WTC11 (cell line): ENCODE results near the gene PRR5. TPM values are rescaled to one million over a fixed set of nuclear protein-coding genes. Genes with fewer than 3 reads are reported as not detected.

ENCODE experiments used
- ATAC-seq: fragments of 200-7000 bp; cut with Tn5 transposase; 2 replicates; pipeline ENCODE4 v1.10.0; 2021; ENCODE audit warnings: mild to moderate bottlenecking, moderate library complexity
- CTCF ChIA-PET: fragments of 300-600 bp; sonication (Branson Sonifier 250); formaldehyde crosslinking; loops from one replicate; lab custom pipeline; 2021; ENCODE audit warnings: antibody characterized with exemption; lab: Charles Lee
- POLR2A ChIA-PET: fragments of 350-600 bp; sonication (Branson Sonifier 250); formaldehyde crosslinking; loops from one replicate; lab custom pipeline; 2021; ENCODE audit warnings: antibody characterized with exemption; lab: Charles Lee
- DNase-seq: peaks from one replicate; pipeline ENCODE4 v3.0.0; 2021; ENCODE audit warnings: low spot score
- H3K27ac Mint-ChIP-seq: 2 replicates; pipeline ENCODE4 v1.8.0; 2021; ENCODE audit warnings: mixed read lengths
- H3K27me3 Mint-ChIP-seq: 2 replicates; pipeline ENCODE4 v1.8.0; 2021; ENCODE audit warnings: low read depth, mild to moderate bottlenecking, moderate library complexity, mixed read lengths
- H3K36me3 Mint-ChIP-seq: 2 replicates; pipeline ENCODE4 v1.8.0; 2021; ENCODE audit warnings: mixed read lengths
- H3K4me1 Mint-ChIP-seq: 2 replicates; pipeline ENCODE4 v1.8.0; 2022; ENCODE audit warnings: mixed read lengths
- H3K4me3 Mint-ChIP-seq: 2 replicates; pipeline ENCODE4 v1.8.0; 2021; ENCODE audit warnings: mild to moderate bottlenecking, moderate library complexity, mixed read lengths
- H3K9me3 Mint-ChIP-seq: 2 replicates; pipeline ENCODE4 v1.8.0; 2021; ENCODE audit warnings: mixed read lengths
- AR ChIP-seq: fragments of 250-450 bp; sonication (Bioruptor Pico); IDR thresholded peaks from 2 replicates; pipeline ENCODE4 v1.9.0; 2021; ENCODE audit warnings: mild to moderate bottlenecking
- CREM ChIP-seq: sonication (generic); formaldehyde crosslinking; IDR thresholded peaks from 2 replicates; pipeline ENCODE4 v1.8.1; 2022; ENCODE audit warnings: mild to moderate bottlenecking, missing genetic modification reagents, moderate library complexity
- E2F1 ChIP-seq: sonication (generic); formaldehyde crosslinking; IDR thresholded peaks from 2 replicates; pipeline ENCODE4 v1.8.0; 2022; ENCODE audit warnings: mild to moderate bottlenecking, missing genetic modification reagents
- ERG ChIP-seq: fragments of 250-450 bp; sonication (Bioruptor Pico); IDR thresholded peaks from 2 replicates; pipeline ENCODE4 v1.8.0; 2021; ENCODE audit warnings: mild to moderate bottlenecking
- FOXJ3 ChIP-seq: sonication (generic); formaldehyde crosslinking; IDR thresholded peaks from 2 replicates; pipeline ENCODE4 v1.9.0; 2021; ENCODE audit warnings: missing genetic modification reagents, mild to moderate bottlenecking, borderline replicate concordance
- GTF2I ChIP-seq: fragments of 250-450 bp; sonication (Bioruptor Pico); conservative IDR thresholded peaks from 2 replicates; pipeline ENCODE4 v1.4.0; 2021; ENCODE audit warnings: mild to moderate bottlenecking
- IRF2 ChIP-seq: sonication (generic); formaldehyde crosslinking; IDR thresholded peaks from 2 replicates; pipeline ENCODE4 v1.8.0; 2022; ENCODE audit warnings: low read depth, missing genetic modification reagents, borderline replicate concordance
- MAX ChIP-seq: sonication (generic); formaldehyde crosslinking; IDR thresholded peaks from 2 replicates; pipeline ENCODE4 v1.8.0; 2022; ENCODE audit warnings: mild to moderate bottlenecking, missing genetic modification reagents
- MXD4 ChIP-seq: fragments of 250-450 bp; sonication (Bioruptor Pico); IDR thresholded peaks from 2 replicates; pipeline ENCODE4 v1.8.0; 2021; ENCODE audit warnings: mild to moderate bottlenecking, moderate library complexity, borderline replicate concordance
- NR2C2 ChIP-seq: sonication (generic); formaldehyde crosslinking; IDR thresholded peaks from 2 replicates; pipeline ENCODE4 v1.8.0; 2022; ENCODE audit warnings: mild to moderate bottlenecking, missing genetic modification reagents
- PRRX2 ChIP-seq: fragments of 250-450 bp; sonication (Bioruptor Pico); IDR thresholded peaks from 2 replicates; pipeline ENCODE4 v1.8.0; 2021; ENCODE audit warnings: mild to moderate bottlenecking
- SMAD4 ChIP-seq: sonication (generic); formaldehyde crosslinking; IDR thresholded peaks from 2 replicates; pipeline ENCODE4 v1.8.0; 2022; ENCODE audit warnings: mild to moderate bottlenecking, missing genetic modification reagents
- SP1 ChIP-seq: sonication (generic); formaldehyde crosslinking; conservative IDR thresholded peaks from 2 replicates; pipeline ENCODE4 v1.8.1; 2022; ENCODE audit warnings: missing genetic modification reagents
- USF2 ChIP-seq: sonication (generic); formaldehyde crosslinking; IDR thresholded peaks from 2 replicates; pipeline ENCODE4 v1.8.1; 2023; ENCODE audit warnings: mild to moderate bottlenecking, missing genetic modification reagents, moderate library complexity
- ZNF219 ChIP-seq: sonication (generic); formaldehyde crosslinking; IDR thresholded peaks from 2 replicates; pipeline ENCODE4 v1.8.0; 2023; ENCODE audit warnings: missing genetic modification reagents, mild to moderate bottlenecking, borderline replicate concordance
- ZNF263 ChIP-seq: sonication (generic); formaldehyde crosslinking; IDR thresholded peaks from 2 replicates; pipeline ENCODE4 v1.8.1; 2022; ENCODE audit warnings: low read depth, mild to moderate bottlenecking, moderate library complexity, missing genetic modification reagents
- ZNF396 ChIP-seq: fragments of 250-450 bp; sonication (Bioruptor Pico); IDR thresholded peaks from 2 replicates; pipeline ENCODE4 v1.8.0; 2021; ENCODE audit warnings: mild to moderate bottlenecking, moderate library complexity, borderline replicate concordance
- ZNF532 ChIP-seq: fragments of 250-450 bp; sonication (Bioruptor Pico); IDR thresholded peaks from 2 replicates; pipeline ENCODE4 v1.9.0; 2021; ENCODE audit warnings: mild to moderate bottlenecking, borderline replicate concordance
- total RNA-seq: library from RNA; stranded (reverse); gene quantifications from 3 replicates; pipeline ENCODE4 v1.2.3, GENCODE V29; 2021
- TF ChIP-seq, protein P1 (sequence below): sonication (generic); formaldehyde crosslinking; IDR thresholded peaks from 2 replicates; pipeline ENCODE4 v1.8.1; 2023; ENCODE audit warnings: mild to moderate bottlenecking, moderate library complexity, missing genetic modification reagents

The PRR5 gene
- total RNA-seq, 1 experiment from 2014 or later, result 15.6 TPM

GRCh38 chr22:44729391-44730021 is 27.5 kb downstream of the PRR5 start:
- TF ChIP-seq, protein P1, sequence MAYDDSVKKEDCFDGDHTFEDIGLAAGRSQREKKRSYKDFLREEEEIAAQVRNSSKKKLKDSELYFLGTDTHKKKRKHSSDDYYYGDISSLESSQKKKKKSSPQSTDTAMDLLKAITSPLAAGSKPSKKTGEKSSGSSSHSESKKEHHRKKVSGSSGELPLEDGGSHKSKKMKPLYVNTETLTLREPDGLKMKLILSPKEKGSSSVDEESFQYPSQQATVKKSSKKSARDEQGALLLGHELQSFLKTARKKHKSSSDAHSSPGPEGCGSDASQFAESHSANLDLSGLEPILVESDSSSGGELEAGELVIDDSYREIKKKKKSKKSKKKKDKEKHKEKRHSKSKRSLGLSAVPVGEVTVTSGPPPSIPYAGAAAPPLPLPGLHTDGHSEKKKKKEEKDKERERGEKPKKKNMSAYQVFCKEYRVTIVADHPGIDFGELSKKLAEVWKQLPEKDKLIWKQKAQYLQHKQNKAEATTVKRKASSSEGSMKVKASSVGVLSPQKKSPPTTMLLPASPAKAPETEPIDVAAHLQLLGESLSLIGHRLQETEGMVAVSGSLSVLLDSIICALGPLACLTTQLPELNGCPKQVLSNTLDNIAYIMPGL (CRISPR knock-in tag), result no peak
- TF ChIP-seq GTF2I, result no peak
- no peak for TF ChIP-seq ERG (CRISPR knock-in tag)
- TF ChIP-seq ZNF263, result no peak
- TF ChIP-seq MAX, result no peak
- no peak for TF ChIP-seq ZNF396 (CRISPR knock-in tag)
- no peak for TF ChIP-seq ZNF219 (CRISPR knock-in tag)
- no peak for TF ChIP-seq AR (CRISPR knock-in tag)
- TF ChIP-seq PRRX2 (CRISPR knock-in tag), result no peak
- no peak for TF ChIP-seq FOXJ3
- TF ChIP-seq NR2C2, result no peak
- H3K4me1 Mint-ChIP-seq, result no peaks in the 10 kb centered on the region
- no peak overlapping the region for H3K4me3 Mint-ChIP-seq
- CTCF ChIA-PET, result interaction anchor here (1.3 to 5.5 kb wide), 2 partner anchors 31 to 45 kb away, joined by 3 to 20 read pairs; no protein-coding TSS in a partner anchor
- DNase-seq (no peak), ATAC-seq (no peak)
- POLR2A ChIA-PET, result interaction anchor here (0.9 kb wide), 1 partner anchor 25 kb away, joined by 3 read pairs; no protein-coding TSS in a partner anchor
- H3K9me3 Mint-ChIP-seq, result no peaks in the 10 kb centered on the region; the same call in 1 of the 2 replicates
- H3K27me3 Mint-ChIP-seq, result no peaks in the 10 kb centered on the region
- H3K27ac Mint-ChIP-seq, result no peak overlapping the region
- no peaks in the 10 kb centered on the region; the same call in 1 of the 2 replicates for H3K36me3 Mint-ChIP-seq

- Mint-ChIP-seq H3K27ac (no peak overlapping the region), H3K36me3 (no peaks in the 10 kb centered on the region; the same call in 1 of the 2 replicates), H3K4me1 (no peaks in the 10 kb centered on the region), H3K4me3 (no peak overlapping the region), H3K27me3 (no peaks in the 10 kb centered on the region), H3K9me3 (no peaks in the 10 kb centered on the region; the same call in 1 of the 2 replicates)
- ChIA-PET CTCF (interaction anchor here (1.3 to 5.5 kb wide), 2 partner anchors 32 to 45 kb away, joined by 3 to 20 read pairs; no protein-coding TSS in a partner anchor), POLR2A (interaction anchor here (0.9 kb wide), 1 partner anchor 25 kb away, joined by 3 read pairs; no protein-coding TSS in a partner anchor)
- no peak for ATAC-seq
- DNase-seq, result no peak
- TF ChIP-seq ZNF532 (CRISPR knock-in tag), result no peak
- no peak for TF ChIP-seq E2F1 (CRISPR knock-in tag)
- TF ChIP-seq USF2, result no peak
- no peak for TF ChIP-seq CREM (CRISPR knock-in tag)
- no peak for TF ChIP-seq MXD4
- no peak for TF ChIP-seq IRF2 (CRISPR knock-in tag)
- TF ChIP-seq SP1 (CRISPR knock-in tag), result no peak
- TF ChIP-seq SMAD4, result no peak
These were observed 28.0 kb downstream of the PRR5 start for GRCh38 chr22:44730022-44730393.
